K562 (cell line): ENCODE measurements around the gene IDH1. TPM values are rescaled to one million over a fixed set of nuclear protein-coding genes. Genes with fewer than 3 reads are reported as not detected.
A peak's percentile ranks its signal among the peaks of the same experiment; 100 is the strongest.

ENCODE experiments used
- ARID1B ChIP-seq: fragments of 450-650 bp; IDR thresholded peaks from 2 replicates; pipeline ENCODE4 v1.6.1; 2016; ENCODE audit warnings: antibody characterized with exemption, mild to moderate bottlenecking, inconsistent platforms
- MGA ChIP-seq: fragments of 450-650 bp; IDR thresholded peaks from 2 replicates; pipeline ENCODE4 v1.6.1; 2016; ENCODE audit warnings: mild to moderate bottlenecking, moderate library complexity
- NFE2L1 ChIP-seq: fragments of 450-650 bp; IDR thresholded peaks from 2 replicates; pipeline ENCODE4 v1.6.1; 2016; ENCODE audit warnings: missing genetic modification characterization, low read depth, mild to moderate bottlenecking, missing compliant biosample characterization, moderate library complexity, borderline replicate concordance
- NFRKB ChIP-seq: fragments of 450-650 bp; IDR thresholded peaks from 2 replicates; pipeline ENCODE4 v1.6.1; 2016; ENCODE audit warnings: low read depth
- NFXL1 ChIP-seq: fragments of 450-650 bp; formaldehyde crosslinking; IDR thresholded peaks from 2 replicates; pipeline ENCODE4 v1.4.0; 2021; ENCODE audit warnings: mild to moderate bottlenecking
- RCOR1 ChIP-seq, 2 experiments: IDR thresholded peaks; 2 replicates each; pipeline ENCODE4 v1.6.1; 2012; ENCODE audit warnings: low read depth in 2 of 2, low read length in 2 of 2, borderline replicate concordance in 1 of 2, improper control_type of control experiment in 1 of 2
- SOX6 ChIP-seq: fragments of 450-650 bp; IDR thresholded peaks from 2 replicates; pipeline ENCODE4 v1.6.1; 2014; ENCODE audit warnings: mild to moderate bottlenecking
- TSC22D4 ChIP-seq: fragments of 450-650 bp; IDR thresholded peaks from 2 replicates; pipeline ENCODE4 v1.6.1; 2016; ENCODE audit warnings: missing genetic modification characterization, missing biosample characterization, control low read depth
- ZNF316 ChIP-seq: fragments of 450-650 bp; IDR thresholded peaks from 2 replicates; pipeline ENCODE4 v1.6.1; 2016
- ZNF592 ChIP-seq: fragments of 450-650 bp; IDR thresholded peaks from 2 replicates; pipeline ENCODE4 v1.6.1; 2017; ENCODE audit warnings: antibody characterized with exemption, mild to moderate bottlenecking
- polyA plus RNA-seq, 8 experiments: library from polyadenylated mRNA; depleted of rRNA in 4 of 8; stranded (reverse) in 5 of 8; unstranded in 3 of 8; fragments of >200 nt; fragmentation: Nextera tagmentation in 2 of 8; fragmentation: Illumina TruSeq in 1 of 8; extraction: Ambion mirVana in 2 of 8; extraction: Trizol in 1 of 8; gene quantifications; 2 replicates each; pipeline versions ENCODE4 v1.2.1 to v1.2.3, GENCODE V29; 2011 to 2014; ENCODE audit warnings: inconsistent platforms in 1 of 8, missing spikeins in 1 of 8
- total RNA-seq, 7 experiments: library from RNA; depleted of rRNA in 6 of 7; stranded (reverse); fragments of >200 nt in 6 of 7; fragmentation: Illumina TruSeq in 2 of 7; extraction: Trizol in 2 of 7; gene quantifications; 2 replicates each; pipeline versions ENCODE4 v1.2.1 to v1.2.3, GENCODE V29; 2011 to 2021; ENCODE audit warnings: low replicate concordance in 1 of 7

The IDH1 gene
- total and polyA plus RNA-seq, 9 of the 15 experiments (the other 6 are each of a cell fraction or from before 2014, with no cell fraction given) = 61.9 to 194 (median 101) TPM

GRCh38 chr2:208252716-208253492 is 2.0 kb downstream of the IDH1 start (continued):
- TF ChIP-seq MGA (peak; percentile 34; the same call in 1 of the 2 replicates), NFRKB (peak; percentile 34; the same call in 1 of the 2 replicates), ARID1B (peak; percentile 73), ZNF592 (peak; percentile 78), ZNF316 (peak; percentile 91), RCOR1 (IDR thresholded peaks at IDR 0.05; ENCODE audit: borderline replicate concordance in 1 of 2, low read depth in 2 of 2, low read length in 2 of 2) (0 out of 4 replicates have a peak, but pooled peaks of 1 of the 2 experiments have one; percentile 11), NFXL1 (CRISPR knock-in tag) (no peak), TSC22D4 (tag) (no peak), SOX6 (peak; percentile 83), NFE2L1 (tag) (peak; percentile 70; the same call in 1 of the 2 replicates)
